ENCODE results near the gene BSN.

DNA sequence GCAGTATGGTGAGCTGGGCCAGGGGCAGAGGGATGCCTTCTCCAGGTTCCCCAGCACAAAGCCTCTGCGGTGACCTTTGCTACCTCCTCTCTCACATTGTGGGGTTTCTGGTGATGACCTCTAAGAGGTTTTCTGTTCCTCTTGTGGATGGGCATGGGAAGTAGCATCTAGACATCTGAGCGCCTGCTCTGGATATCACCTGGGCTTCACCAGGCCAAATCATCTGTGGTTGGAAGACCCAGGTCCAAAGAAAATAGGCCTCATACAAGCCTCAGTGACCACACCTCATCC is 126.9 kb downstream of the BSN start:
- TF ChIP-seq EZH2phosphoT487 (IDR thresholded peaks at IDR 0.05; ENCODE audit: borderline replicate concordance, low read depth, low read length), result no peak
- TF ChIP-seq, protein P1, sequence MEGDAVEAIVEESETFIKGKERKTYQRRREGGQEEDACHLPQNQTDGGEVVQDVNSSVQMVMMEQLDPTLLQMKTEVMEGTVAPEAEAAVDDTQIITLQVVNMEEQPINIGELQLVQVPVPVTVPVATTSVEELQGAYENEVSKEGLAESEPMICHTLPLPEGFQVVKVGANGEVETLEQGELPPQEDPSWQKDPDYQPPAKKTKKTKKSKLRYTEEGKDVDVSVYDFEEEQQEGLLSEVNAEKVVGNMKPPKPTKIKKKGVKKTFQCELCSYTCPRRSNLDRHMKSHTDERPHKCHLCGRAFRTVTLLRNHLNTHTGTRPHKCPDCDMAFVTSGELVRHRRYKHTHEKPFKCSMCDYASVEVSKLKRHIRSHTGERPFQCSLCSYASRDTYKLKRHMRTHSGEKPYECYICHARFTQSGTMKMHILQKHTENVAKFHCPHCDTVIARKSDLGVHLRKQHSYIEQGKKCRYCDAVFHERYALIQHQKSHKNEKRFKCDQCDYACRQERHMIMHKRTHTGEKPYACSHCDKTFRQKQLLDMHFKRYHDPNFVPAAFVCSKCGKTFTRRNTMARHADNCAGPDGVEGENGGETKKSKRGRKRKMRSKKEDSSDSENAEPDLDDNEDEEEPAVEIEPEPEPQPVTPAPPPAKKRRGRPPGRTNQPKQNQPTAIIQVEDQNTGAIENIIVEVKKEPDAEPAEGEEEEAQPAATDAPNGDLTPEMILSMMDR (conservative IDR thresholded peaks at IDR 0.05; ENCODE audit: low read length), result no peak

Data from OCI-LY7 (cell line).